Neural cell (in vitro differentiated cells): ENCODE data around the gene SERGEF. TPM values are rescaled to one million over a fixed set of nuclear protein-coding genes. Genes with fewer than 3 reads are reported as not detected.

ENCODE experiments used
- polyA plus RNA-seq: library from polyadenylated mRNA; depleted of rRNA; stranded (reverse); fragments of >200 nt; gene quantifications from 2 replicates; pipeline ENCODE4 v1.2.3, GENCODE V29; 2014

SERGEF gene
- polyA plus RNA-seq, 1 donor from 2014 or later = 49.6 TPM

Other genes starting within 250 kb of the SERGEF start
- 1.2 and 1.4 TPM in 2 replicates for gene TPH1, start 33.2 kb upstream of the SERGEF start, polyA plus RNA-seq
- gene SAAL1, start 93.0 kb upstream of the SERGEF start, polyA plus RNA-seq = 51.7 and 66.2 TPM in 2 replicates
- not detected in 2 replicates for gene MRGPRX3, start 119.5 kb upstream of the SERGEF start, polyA plus RNA-seq
- gene MRGPRX4, start 159.8 kb upstream of the SERGEF start, polyA plus RNA-seq = not detected in 2 replicates
- 0.58 TPM in 1 of 2 replicates, not detected in the other for gene SAA4, start 223.8 kb upstream of the SERGEF start, polyA plus RNA-seq
- not detected in 2 replicates for gene SAA2, start 235.6 kb upstream of the SERGEF start, polyA plus RNA-seq